Upper lobe of right lung (tissue), 1 donor: Measurements from ENCODE around the gene ASB10. TPM values are rescaled to one million over a fixed set of nuclear protein-coding genes. Genes with fewer than 3 reads are reported as not detected.
A peak's percentile ranks its signal among the peaks of the same experiment; 100 is the strongest.

Experiments used
- ATAC-seq: fragments of 200-7000 bp; cut with Tn5 transposase; one replicate; pipeline ENCODE4 v1.9.1; 2020; ENCODE audit warnings: mild to moderate bottlenecking, moderate library complexity
- DNase-seq: peaks from one replicate; pipeline ENCODE4 v3.0.0-alpha.2; 2020
- H3K27ac ChIP-seq: fragments of 200-600 bp; one replicate; pipeline ENCODE4 v1.8.0; 2022
- H3K27me3 ChIP-seq: fragments of 200-600 bp; one replicate; pipeline ENCODE4 v1.8.0; 2022; ENCODE audit warnings: mild to moderate bottlenecking
- H3K36me3 ChIP-seq: fragments of 200-600 bp; one replicate; pipeline ENCODE4 v1.8.0; 2022
- H3K4me1 ChIP-seq: fragments of 200-600 bp; one replicate; pipeline ENCODE4 v1.8.0; 2022
- H3K4me3 ChIP-seq: fragments of 200-600 bp; one replicate; pipeline ENCODE4 v1.8.0; 2022; ENCODE audit warnings: mild to moderate bottlenecking
- H3K9me3 ChIP-seq: fragments of 200-600 bp; one replicate; pipeline ENCODE4 v1.8.0; 2022
- intact Hi-C: fragments of 100-400 bp; cut with DNase I; formaldehyde crosslinking; loops from one replicate; pipeline ENCODE4 v1.11.0; 2022
- total RNA-seq: library from RNA; stranded (reverse); fragmentation: NEBNext Ultra II Directional; extraction: Animal tissue kit (Norgen Biotek cat#: 25700); gene quantifications from one replicate; pipeline ENCODE4 v1.2.1, GENCODE V29; 2021
- TF ChIP-seq, protein P1 (sequence below): fragments of 200-600 bp; IDR thresholded peaks from one replicate; pipeline ENCODE4 v1.8.0; 2022; ENCODE audit warnings: antibody characterized with exemption
- donor health status: DM: no; HTN: yes; CAD: no; lungs with severe emphysema.

ASB10 gene
- total RNA-seq, 1 donor from 2014 or later = not detected

DNA sequence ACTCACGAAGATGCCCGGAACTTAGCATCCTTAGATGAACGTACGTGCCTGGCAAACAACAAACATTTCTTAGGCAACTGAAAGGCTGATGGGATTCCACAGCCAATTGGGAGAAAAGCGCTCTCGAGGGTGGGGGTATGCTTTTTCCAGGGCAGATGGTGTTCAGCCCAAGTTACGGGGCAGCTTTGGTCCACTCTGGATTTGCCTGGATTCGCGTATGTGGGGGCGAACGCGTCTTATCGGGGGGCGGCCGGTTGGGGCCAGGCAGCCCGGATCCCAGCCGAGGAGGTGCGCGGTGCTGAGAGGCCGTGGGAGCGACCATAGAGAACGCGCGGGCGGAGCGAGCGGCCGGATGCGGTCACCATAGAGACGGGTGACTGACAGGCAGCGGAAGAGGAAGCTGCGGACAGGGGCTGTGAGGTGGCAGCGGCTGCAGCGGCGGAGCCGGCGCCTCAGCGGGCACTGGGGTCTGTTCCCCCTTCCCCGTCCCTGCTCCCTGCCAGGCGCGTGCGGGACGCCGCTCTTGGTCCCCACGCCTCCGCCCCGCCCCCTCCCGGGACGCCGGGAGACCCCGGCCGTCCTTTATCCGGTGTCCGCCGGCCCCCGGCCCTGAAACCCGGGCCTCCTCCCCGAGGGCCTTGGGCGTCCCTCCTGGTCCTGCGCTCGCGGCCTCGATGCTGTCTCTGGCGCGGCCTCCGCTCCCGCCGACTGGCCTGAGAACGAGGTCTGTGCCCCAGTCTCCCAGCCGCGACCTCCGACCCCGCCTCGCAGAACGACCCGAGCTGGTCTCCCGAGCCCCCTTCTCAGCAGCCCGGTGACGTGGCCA lies 45.3 kb upstream of the ASB10 start, which contains the start of gene CHPF2:
Gene CHPF2, plus strand, starts transcription at position 393 of the 826 bp plus-strand sequence. CDS start 1,529 bp downstream, outside the sequence.
- Histone ChIP-seq H3K36me3 (peaks cover 24% of the 10 kb centered on the region), H3K4me1 (peaks cover 25% of the 10 kb centered on the region), H3K27ac (peak within 1 kb of the TSS; percentile 87), H3K27me3 (no peaks in the 10 kb centered on the region), H3K4me3 (peak within 1 kb of the TSS; percentile 88), H3K9me3 (no peaks in the 10 kb centered on the region)
- TF ChIP-seq, protein P1, sequence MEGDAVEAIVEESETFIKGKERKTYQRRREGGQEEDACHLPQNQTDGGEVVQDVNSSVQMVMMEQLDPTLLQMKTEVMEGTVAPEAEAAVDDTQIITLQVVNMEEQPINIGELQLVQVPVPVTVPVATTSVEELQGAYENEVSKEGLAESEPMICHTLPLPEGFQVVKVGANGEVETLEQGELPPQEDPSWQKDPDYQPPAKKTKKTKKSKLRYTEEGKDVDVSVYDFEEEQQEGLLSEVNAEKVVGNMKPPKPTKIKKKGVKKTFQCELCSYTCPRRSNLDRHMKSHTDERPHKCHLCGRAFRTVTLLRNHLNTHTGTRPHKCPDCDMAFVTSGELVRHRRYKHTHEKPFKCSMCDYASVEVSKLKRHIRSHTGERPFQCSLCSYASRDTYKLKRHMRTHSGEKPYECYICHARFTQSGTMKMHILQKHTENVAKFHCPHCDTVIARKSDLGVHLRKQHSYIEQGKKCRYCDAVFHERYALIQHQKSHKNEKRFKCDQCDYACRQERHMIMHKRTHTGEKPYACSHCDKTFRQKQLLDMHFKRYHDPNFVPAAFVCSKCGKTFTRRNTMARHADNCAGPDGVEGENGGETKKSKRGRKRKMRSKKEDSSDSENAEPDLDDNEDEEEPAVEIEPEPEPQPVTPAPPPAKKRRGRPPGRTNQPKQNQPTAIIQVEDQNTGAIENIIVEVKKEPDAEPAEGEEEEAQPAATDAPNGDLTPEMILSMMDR = no peak
- intact Hi-C loops = no loop called here
- DNase-seq = peak; percentile 96
- ATAC-seq = peak; percentile 97

DNA sequence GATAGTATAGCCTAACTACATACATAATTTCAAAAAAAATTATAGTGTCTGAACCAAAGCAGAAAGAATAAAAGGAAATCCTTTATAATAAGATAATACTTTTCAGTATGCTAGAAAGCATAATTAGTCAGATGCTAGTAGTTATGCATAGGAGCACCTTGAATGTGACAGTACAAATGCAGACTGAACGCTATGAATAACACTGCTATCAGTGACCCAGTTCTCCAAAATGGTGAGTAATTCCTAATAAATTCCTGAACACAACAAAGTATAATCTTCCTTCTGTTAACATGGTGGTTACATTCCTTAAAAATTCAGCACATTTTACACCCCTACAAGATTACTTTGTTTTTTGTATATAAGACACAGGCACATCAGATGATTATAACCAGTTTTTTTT lies 44.0 kb upstream of the ASB10 start:
- Histone ChIP-seq H3K4me3 (no peak overlapping the region), H3K9me3 (no peaks in the 10 kb centered on the region), H3K27me3 (no peaks in the 10 kb centered on the region), H3K27ac (no peak overlapping the region), H3K36me3 (peaks cover 11% of the 10 kb centered on the region), H3K4me1 (peaks cover 28% of the 10 kb centered on the region)
- TF ChIP-seq, protein P1 = no peak
- ATAC-seq = no peak
- intact Hi-C loops = no loop called here
- DNase-seq = no peak

DNA sequence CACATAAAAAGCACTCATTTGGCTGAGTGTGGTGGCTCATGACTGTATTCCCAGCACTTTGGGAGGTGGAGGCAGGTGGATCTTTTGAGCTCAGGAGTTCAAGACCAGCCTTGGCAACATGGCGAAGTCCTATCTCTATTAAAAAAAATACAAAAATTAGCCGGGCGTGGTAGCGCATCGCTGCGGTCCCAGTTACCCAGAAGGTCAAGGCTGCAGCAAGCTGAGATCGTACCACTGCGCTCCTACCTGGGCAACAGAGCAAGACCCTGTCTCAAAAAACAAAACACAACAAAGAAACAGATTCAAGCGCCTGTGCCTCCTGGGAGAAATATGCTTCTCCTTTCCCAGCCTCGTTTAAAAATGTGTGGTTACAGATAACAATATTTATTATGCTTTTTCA lies 42.2 kb upstream of the ASB10 start:
- TF ChIP-seq, protein P1 = no peak
- Histone ChIP-seq H3K27me3 (no peaks in the 10 kb centered on the region), H3K27ac (no peak overlapping the region), H3K9me3 (no peaks in the 10 kb centered on the region), H3K36me3 (peaks cover 5% of the 10 kb centered on the region), H3K4me3 (no peak overlapping the region), H3K4me1 (peaks cover 36% of the 10 kb centered on the region)
- DNase-seq = no peak
- intact Hi-C loops = no loop called here
- no peak for ATAC-seq

DNA sequence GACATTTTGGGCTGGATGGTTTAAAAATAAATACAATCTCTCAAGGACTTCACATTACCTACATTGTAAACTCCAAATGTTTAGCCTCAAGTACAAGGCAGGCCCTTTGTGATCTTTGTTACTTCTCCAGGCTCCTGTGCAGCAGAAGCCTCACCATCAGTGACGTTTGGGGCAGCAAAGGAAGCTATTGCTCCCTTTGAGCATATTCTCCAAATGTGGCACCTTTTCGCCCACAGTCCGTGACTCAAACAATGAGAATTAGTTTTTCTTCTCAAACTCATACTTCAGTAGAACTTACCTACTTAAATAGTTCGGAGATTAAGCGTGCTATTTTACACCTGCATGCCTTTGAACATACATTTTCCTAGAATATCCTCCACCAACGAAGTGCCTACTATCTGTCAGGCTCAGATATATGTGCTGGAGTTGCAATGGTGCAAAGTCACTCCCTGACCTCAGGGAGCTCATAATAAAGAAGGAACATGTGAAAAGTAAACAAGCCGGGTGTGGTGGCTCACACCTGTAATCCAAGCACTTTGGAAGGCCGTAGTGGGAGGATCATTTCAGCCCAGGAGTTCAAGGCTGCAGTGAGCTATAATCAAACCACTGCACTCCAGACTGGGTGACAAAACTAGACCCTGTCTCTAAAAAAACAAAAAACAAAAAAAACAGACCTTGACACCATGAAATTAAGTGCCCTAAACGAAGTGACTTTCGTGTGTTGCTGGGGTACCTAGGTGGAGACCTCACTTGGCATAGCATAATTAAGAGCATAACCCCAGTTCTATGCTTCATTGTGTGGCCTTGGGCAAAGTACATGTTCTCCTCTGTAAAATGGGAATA lies 41.2 kb upstream of the ASB10 start:
- TF ChIP-seq, protein P1 = no peak
- intact Hi-C loops = no loop called here
- H3K36me3 ChIP-seq = peaks cover 15% of the 10 kb centered on the region
- no peak for ATAC-seq
- no peaks in the 10 kb centered on the region for H3K27me3 ChIP-seq
- peaks cover 26% of the 10 kb centered on the region for H3K4me1 ChIP-seq
- no peak for DNase-seq
- H3K9me3 ChIP-seq = no peaks in the 10 kb centered on the region
- H3K27ac ChIP-seq = peak overlapping the region; percentile 86
- H3K4me3 ChIP-seq = peak overlapping the region; percentile 83

DNA sequence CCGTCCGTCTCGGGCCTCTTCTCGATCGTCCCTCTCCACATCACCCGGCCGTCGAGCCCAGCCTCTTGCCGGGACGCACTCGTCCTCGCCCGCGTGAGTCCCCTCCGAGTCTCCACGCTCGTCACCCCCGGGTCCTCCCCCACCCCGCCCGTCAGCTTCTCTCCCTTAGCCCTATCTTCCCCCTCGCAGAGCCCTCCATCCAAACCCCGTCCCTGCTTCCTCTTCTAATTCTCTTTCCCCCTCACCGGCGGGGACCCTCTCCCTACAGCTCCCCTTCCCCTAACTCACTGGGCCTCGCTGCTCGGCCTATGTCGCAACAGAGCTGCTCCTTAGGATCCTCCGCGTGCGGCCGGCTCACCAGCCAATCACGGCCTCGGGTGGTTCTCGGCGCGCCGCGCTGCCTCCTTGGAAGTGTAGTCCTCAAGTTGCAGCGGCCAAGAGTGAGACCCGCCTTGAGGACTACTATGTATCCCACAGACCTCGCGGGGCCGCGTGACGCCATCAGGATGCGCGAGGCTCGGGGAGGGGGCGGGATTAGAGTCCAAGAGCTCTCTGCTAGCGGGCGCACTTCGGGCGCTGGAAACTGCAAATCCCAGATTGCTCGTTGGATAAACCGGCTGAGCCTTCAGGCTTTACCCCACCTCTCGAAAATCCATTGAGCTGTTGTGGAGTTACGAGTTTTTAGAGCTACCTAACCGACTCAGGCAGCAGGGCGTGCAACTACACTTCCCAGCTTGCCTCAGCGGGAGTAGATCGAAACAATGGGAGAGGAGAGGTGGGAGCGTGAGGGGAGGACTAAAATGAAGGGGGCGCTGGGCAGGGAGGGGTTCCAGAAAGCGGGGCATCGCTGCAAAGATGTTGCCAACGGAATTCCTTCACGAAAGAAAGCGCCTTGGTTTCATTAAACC lies 40.1 kb upstream of the ASB10 start, which contains the start of gene ABCF2:
Gene ABCF2, minus strand, starts transcription at position 331 of the 908 bp plus-strand sequence. CDS start 747 bp downstream, outside the sequence.
- Histone ChIP-seq H3K9me3 (no peaks in the 10 kb centered on the region), H3K4me3 (peak within 1 kb of the TSS; percentile 83), H3K36me3 (peaks cover 26% of the 10 kb centered on the region), H3K27ac (peak within 1 kb of the TSS; percentile 86), H3K27me3 (no peaks in the 10 kb centered on the region), H3K4me1 (peaks cover 25% of the 10 kb centered on the region)
- DNase-seq (peak; percentile 99), ATAC-seq (peak; percentile 99)
- intact Hi-C loops = no loop called here
- TF ChIP-seq, protein P1 = no peak
